ENCODE measurements around the gene IGFL3. TPM values are rescaled to one million over a fixed set of nuclear protein-coding genes. Genes with fewer than 3 reads are reported as not detected.

The IGFL3 gene
- total RNA-seq, 1 donor from 2014 or later = 93.5 TPM

GRCh38 chr19:46131485-46132143 is 7.1 kb upstream of the IGFL3 start:
- Mint-ChIP-seq H3K9me3 (ENCODE audit: unreplicated experiment) (peaks cover 3% of the 10 kb centered on the region), H3K4me3 (ENCODE audit: unreplicated experiment) (peak overlapping the region; percentile 81), H3K4me1 (ENCODE audit: low read depth, unreplicated experiment) (peaks cover 26% of the 10 kb centered on the region), H3K36me3 (ENCODE audit: low read depth, unreplicated experiment) (peaks cover 3% of the 10 kb centered on the region), H3K27me3 (ENCODE audit: low read depth, unreplicated experiment) (no peaks in the 10 kb centered on the region), H3K27ac (ENCODE audit: unreplicated experiment) (peak overlapping the region; percentile 100)
- Histone ChIP-seq H4K20me1 (ENCODE audit: insufficient read depth, low read length) (no peaks in the 10 kb centered on the region), H3K79me2 (ENCODE audit: insufficient read depth, low read length) (no peaks in the 10 kb centered on the region), H3K4me1 (ENCODE audit: insufficient read depth, low read length) (peaks cover 25% of the 10 kb centered on the region), H3K9ac (ENCODE audit: low read length) (peak overlapping the region; percentile 91), H2AFZ (ENCODE audit: low read depth, low read length) (no peak overlapping the region), H3K4me2 (ENCODE audit: low read length) (peak overlapping the region; percentile 90), H3K4me3 (ENCODE audit: insufficient read depth, low read depth, low read length) (peak overlapping the region; percentile 54), H3K27me3 (ENCODE audit: insufficient read depth, low read length) (no peaks in the 10 kb centered on the region), H3K9me3 (ENCODE audit: insufficient read depth, low read depth, low read length) (no peaks in the 10 kb centered on the region), H3K36me3 (ENCODE audit: insufficient read depth, low read length) (no peaks in the 10 kb centered on the region), H3K27ac (ENCODE audit: low read depth, low read length) (peak overlapping the region; percentile 95)
- no peak for TF ChIP-seq EZH2 (IDR thresholded peaks at IDR 0.05; ENCODE audit: insufficient read depth, low read length)
- TF ChIP-seq, protein P1, sequence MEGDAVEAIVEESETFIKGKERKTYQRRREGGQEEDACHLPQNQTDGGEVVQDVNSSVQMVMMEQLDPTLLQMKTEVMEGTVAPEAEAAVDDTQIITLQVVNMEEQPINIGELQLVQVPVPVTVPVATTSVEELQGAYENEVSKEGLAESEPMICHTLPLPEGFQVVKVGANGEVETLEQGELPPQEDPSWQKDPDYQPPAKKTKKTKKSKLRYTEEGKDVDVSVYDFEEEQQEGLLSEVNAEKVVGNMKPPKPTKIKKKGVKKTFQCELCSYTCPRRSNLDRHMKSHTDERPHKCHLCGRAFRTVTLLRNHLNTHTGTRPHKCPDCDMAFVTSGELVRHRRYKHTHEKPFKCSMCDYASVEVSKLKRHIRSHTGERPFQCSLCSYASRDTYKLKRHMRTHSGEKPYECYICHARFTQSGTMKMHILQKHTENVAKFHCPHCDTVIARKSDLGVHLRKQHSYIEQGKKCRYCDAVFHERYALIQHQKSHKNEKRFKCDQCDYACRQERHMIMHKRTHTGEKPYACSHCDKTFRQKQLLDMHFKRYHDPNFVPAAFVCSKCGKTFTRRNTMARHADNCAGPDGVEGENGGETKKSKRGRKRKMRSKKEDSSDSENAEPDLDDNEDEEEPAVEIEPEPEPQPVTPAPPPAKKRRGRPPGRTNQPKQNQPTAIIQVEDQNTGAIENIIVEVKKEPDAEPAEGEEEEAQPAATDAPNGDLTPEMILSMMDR (IDR thresholded peaks at IDR 0.05; ENCODE audit: insufficient read depth, low read depth, low read length) = no peak
- FAIRE-seq (no peak), DNase-seq (ENCODE audit: low read depth) (peak; percentile 51)

- no peaks in the 10 kb centered on the region for H3K36me3 ChIP-seq (ENCODE audit: insufficient read depth, low read length)
- H3K4me3 ChIP-seq (ENCODE audit: insufficient read depth, low read depth, low read length) = no peak overlapping the region
- no peak overlapping the region for H3K27ac ChIP-seq (ENCODE audit: low read depth, low read length)
- Mint-ChIP-seq H3K4me3 (ENCODE audit: unreplicated experiment) (no peak overlapping the region), H3K9me3 (ENCODE audit: unreplicated experiment) (peaks cover 3% of the 10 kb centered on the region), H3K27me3 (ENCODE audit: low read depth, unreplicated experiment) (no peaks in the 10 kb centered on the region), H3K4me1 (ENCODE audit: low read depth, unreplicated experiment) (peaks cover 32% of the 10 kb centered on the region), H3K27ac (ENCODE audit: unreplicated experiment) (no peak overlapping the region), H3K36me3 (ENCODE audit: low read depth, unreplicated experiment) (no peaks in the 10 kb centered on the region)
- DNase-seq (ENCODE audit: low read depth) = no peak
- no peak for TF ChIP-seq EZH2 (IDR thresholded peaks at IDR 0.05; ENCODE audit: insufficient read depth, low read length)
- TF ChIP-seq, protein P1 (IDR thresholded peaks at IDR 0.05; ENCODE audit: insufficient read depth, low read depth, low read length) = no peak
- H3K4me2 ChIP-seq (ENCODE audit: low read length) = no peak overlapping the region
- no peak overlapping the region for H3K9ac ChIP-seq (ENCODE audit: low read length)
- no peaks in the 10 kb centered on the region for H3K27me3 ChIP-seq (ENCODE audit: insufficient read depth, low read length)
- H3K4me1 ChIP-seq (ENCODE audit: insufficient read depth, low read length) = peaks cover 10% of the 10 kb centered on the region
- H3K9me3 ChIP-seq (ENCODE audit: insufficient read depth, low read depth, low read length) = no peaks in the 10 kb centered on the region
- no peaks in the 10 kb centered on the region for H3K79me2 ChIP-seq (ENCODE audit: insufficient read depth, low read length)
- H4K20me1 ChIP-seq (ENCODE audit: insufficient read depth, low read length) = no peaks in the 10 kb centered on the region
- H2AFZ ChIP-seq (ENCODE audit: low read depth, low read length) = no peak overlapping the region
- no peak for FAIRE-seq
Measured at GRCh38 chr19:46126086-46126580, 1.6 kb upstream of the IGFL3 start.

DNA sequence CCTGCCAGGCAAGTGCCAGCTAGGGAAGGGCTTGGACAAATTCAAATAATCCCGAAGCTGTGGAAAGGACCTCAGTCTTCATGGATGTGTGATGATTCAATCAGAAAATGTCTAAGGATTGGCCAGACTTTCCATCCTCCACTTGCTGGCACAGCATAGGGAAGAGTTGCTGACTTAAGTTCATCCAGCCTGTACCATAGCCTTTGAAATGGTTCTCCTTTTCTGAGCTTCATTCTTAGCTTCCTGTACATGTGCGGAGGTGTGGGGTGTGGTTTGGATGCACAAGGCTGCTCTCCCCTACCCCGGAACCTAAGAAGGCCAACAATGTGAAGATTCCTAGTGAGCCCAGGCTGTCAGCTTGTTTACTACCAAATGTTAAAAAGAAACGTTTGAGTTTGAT is 959 bp upstream of the IGFL3 start:
- Mint-ChIP-seq H3K4me1 (ENCODE audit: low read depth, unreplicated experiment) (peaks cover 32% of the 10 kb centered on the region), H3K36me3 (ENCODE audit: low read depth, unreplicated experiment) (no peaks in the 10 kb centered on the region), H3K9me3 (ENCODE audit: unreplicated experiment) (peaks cover 3% of the 10 kb centered on the region), H3K4me3 (ENCODE audit: unreplicated experiment) (no peak overlapping the region), H3K27ac (ENCODE audit: unreplicated experiment) (peak overlapping the region; percentile 35), H3K27me3 (ENCODE audit: low read depth, unreplicated experiment) (no peaks in the 10 kb centered on the region)
- Histone ChIP-seq H2AFZ (ENCODE audit: low read depth, low read length) (no peak overlapping the region), H3K9ac (ENCODE audit: low read length) (no peak overlapping the region), H3K4me2 (ENCODE audit: low read length) (no peak overlapping the region), H4K20me1 (ENCODE audit: insufficient read depth, low read length) (no peaks in the 10 kb centered on the region), H3K36me3 (ENCODE audit: insufficient read depth, low read length) (no peaks in the 10 kb centered on the region), H3K79me2 (ENCODE audit: insufficient read depth, low read length) (no peaks in the 10 kb centered on the region), H3K4me1 (ENCODE audit: insufficient read depth, low read length) (peaks cover 10% of the 10 kb centered on the region), H3K9me3 (ENCODE audit: insufficient read depth, low read depth, low read length) (no peaks in the 10 kb centered on the region), H3K4me3 (ENCODE audit: insufficient read depth, low read depth, low read length) (no peak overlapping the region), H3K27me3 (ENCODE audit: insufficient read depth, low read length) (no peaks in the 10 kb centered on the region), H3K27ac (ENCODE audit: low read depth, low read length) (no peak overlapping the region)
- no peak for FAIRE-seq
- DNase-seq (ENCODE audit: low read depth) = no peak
- TF ChIP-seq, protein P1 (IDR thresholded peaks at IDR 0.05; ENCODE audit: insufficient read depth, low read depth, low read length) = no peak
- no peak for TF ChIP-seq EZH2 (IDR thresholded peaks at IDR 0.05; ENCODE audit: insufficient read depth, low read length)

All from astrocyte (in vitro differentiated cells and primary cell).